Mesendoderm (in vitro differentiated cells): ENCODE measurements around the gene SPATA2.
A peak's percentile ranks its signal among the peaks of the same experiment; 100 is the strongest.

Experiments
- DNase-seq: peaks from one replicate; pipeline ENCODE4 v3.0.0; 2013
- H2AK5ac ChIP-seq: 2 replicates; pipeline ENCODE4 v1.6.1; 2013; ENCODE audit warnings: low read length, inconsistent platforms
- H2BK120ac ChIP-seq: 2 replicates; pipeline ENCODE4 v1.6.1; 2013; ENCODE audit warnings: low read depth, mild to moderate bottlenecking, low read length, moderate library complexity, mixed read lengths
- H2BK15ac ChIP-seq: replicated peaks from 2 replicates; pipeline ENCODE4 v1.6.1; 2013; ENCODE audit warnings: low read depth, mild to moderate bottlenecking, moderate library complexity
- H2BK5ac ChIP-seq: 2 replicates; pipeline ENCODE4 v1.6.1; 2013; ENCODE audit warnings: low read length, inconsistent platforms
- H3K18ac ChIP-seq: 2 replicates; pipeline ENCODE4 v1.6.1; 2013; ENCODE audit warnings: mild to moderate bottlenecking, low read length, mixed read lengths
- H3K23ac ChIP-seq: one replicate; pipeline ENCODE4 v1.6.1; 2013; ENCODE audit warnings: low read length
- H3K27ac ChIP-seq: 2 replicates; pipeline ENCODE4 v1.5.1; 2013; ENCODE audit warnings: low read depth, mild to moderate bottlenecking, inconsistent platforms, low read length, moderate library complexity
- H3K27me3 ChIP-seq: 2 replicates; pipeline ENCODE4 v1.6.1; 2013; ENCODE audit warnings: low read length, control low read depth, mild to moderate bottlenecking, inconsistent platforms; ENCODE audit not compliant: insufficient read depth, poor library complexity
- H3K36me3 ChIP-seq: 2 replicates; pipeline ENCODE4 v1.6.1; 2013; ENCODE audit warnings: low read length, inconsistent platforms; ENCODE audit not compliant: control insufficient read depth, insufficient read depth
- H3K4ac ChIP-seq: one replicate; pipeline ENCODE4 v1.6.1; 2013; ENCODE audit warnings: low read depth, mild to moderate bottlenecking, low read length, moderate library complexity
- H3K4me1 ChIP-seq: 2 replicates; pipeline ENCODE4 v1.6.1; 2013; ENCODE audit warnings: low read depth, low read length, inconsistent platforms; ENCODE audit not compliant: control insufficient read depth
- H3K4me2 ChIP-seq: 2 replicates; pipeline ENCODE4 v1.6.1; 2013; ENCODE audit warnings: low read length
- H3K4me3 ChIP-seq: 2 replicates; pipeline ENCODE4 v1.5.1; 2013; ENCODE audit warnings: mild to moderate bottlenecking, low read length
- H3K56ac ChIP-seq: one replicate; pipeline ENCODE4 v1.6.1; 2013; ENCODE audit warnings: low read length
- H3K79me1 ChIP-seq: 2 replicates; pipeline ENCODE4 v1.6.1; 2013; ENCODE audit warnings: low read length, inconsistent platforms
- H3K79me2 ChIP-seq: 2 replicates; pipeline ENCODE4 v1.6.1; 2013; ENCODE audit warnings: mild to moderate bottlenecking, low read length; ENCODE audit not compliant: control insufficient read depth, insufficient read depth
- H3K9ac ChIP-seq: 2 replicates; pipeline ENCODE4 v1.6.1; 2013; ENCODE audit warnings: low read length, inconsistent platforms
- H4K5ac ChIP-seq: one replicate; pipeline ENCODE4 v1.6.1; 2013; ENCODE audit warnings: low read length
- H4K8ac ChIP-seq: one replicate; pipeline ENCODE4 v1.6.1; 2013; ENCODE audit warnings: low read depth, mild to moderate bottlenecking, control low read depth, low read length, moderate library complexity
- WGBS: extraction: QIAGEN DNeasy Blood & Tissue Kit; methylation state at CpG from one replicate; pipeline ENCODE4 v1.1.7; 2013; ENCODE audit warnings: low lambda C conversion rate, missing lambda C conversion rate; ENCODE audit not compliant: insufficient coverage; ENCODE audit errors: extremely low coverage; 5-methylcytosine and 5-hydroxymethylcytosine counted together

The SPATA2 gene

GRCh38 chr20:49909499-49910339, 5.6 kb downstream of the SPATA2 start:
- Histone ChIP-seq H4K8ac (no peak overlapping the region), H3K4me1 (no peaks in the 10 kb centered on the region)
- DNase-seq = peak; percentile 64

GRCh38 chr20:49908258-49908565, 7.1 kb downstream of the SPATA2 start:
- H2BK5ac ChIP-seq = no peak overlapping the region
- no peak overlapping the region for H4K8ac ChIP-seq
- no peak overlapping the region for H4K5ac ChIP-seq
- H3K4me1 ChIP-seq = no peaks in the 10 kb centered on the region
- no peak overlapping the region for H2BK120ac ChIP-seq
- no peak overlapping the region for H3K56ac ChIP-seq
- no peak overlapping the region for H3K18ac ChIP-seq
- DNase-seq = no peak
- no peak overlapping the region for H3K9ac ChIP-seq
- no peak overlapping the region for H2BK15ac ChIP-seq
- H3K79me1 ChIP-seq = peaks cover 13% of the 10 kb centered on the region
- no peak overlapping the region for H3K4ac ChIP-seq
- peaks cover 3% of the 10 kb centered on the region for H3K36me3 ChIP-seq
- WGBS = no CpG with 5 or more reads among the region's 11 CpGs
- H3K23ac ChIP-seq = no peak overlapping the region
- no peaks in the 10 kb centered on the region for H3K27me3 ChIP-seq
- no peak overlapping the region for H3K4me3 ChIP-seq
- no peak overlapping the region for H3K4me2 ChIP-seq
- no peak overlapping the region for H2AK5ac ChIP-seq
- peaks cover 12% of the 10 kb centered on the region for H3K79me2 ChIP-seq
- no peak overlapping the region for H3K27ac ChIP-seq

More at GRCh38 chr20:49909499-49910339, 5.6 kb downstream of the SPATA2 start:
- Histone ChIP-seq H4K5ac (no peak overlapping the region), H2AK5ac (no peak overlapping the region), H2BK15ac (no peak overlapping the region), H3K36me3 (peaks cover 1% of the 10 kb centered on the region), H3K56ac (no peak overlapping the region), H2BK5ac (no peak overlapping the region), H3K23ac (no peak overlapping the region), H3K4ac (no peak overlapping the region), H3K4me3 (no peak overlapping the region), H3K79me1 (peaks cover 26% of the 10 kb centered on the region), H3K4me2 (no peak overlapping the region), H3K27ac (no peak overlapping the region), H3K27me3 (no peaks in the 10 kb centered on the region), H3K79me2 (peaks cover 26% of the 10 kb centered on the region), H3K18ac (no peak overlapping the region), H3K9ac (no peak overlapping the region), H2BK120ac (no peak overlapping the region)
- WGBS = no CpG with 5 or more reads among the region's 28 CpGs

GRCh38 chr20:49907405-49908257, 7.7 kb downstream of the SPATA2 start:
- Histone ChIP-seq H4K8ac (no peak overlapping the region), H3K4me1 (no peaks in the 10 kb centered on the region), H2AK5ac (no peak overlapping the region), H3K79me1 (peaks cover 11% of the 10 kb centered on the region), H3K23ac (no peak overlapping the region), H4K5ac (no peak overlapping the region), H3K56ac (no peak overlapping the region), H3K18ac (no peak overlapping the region), H2BK15ac (no peak overlapping the region), H3K27me3 (no peaks in the 10 kb centered on the region), H3K4ac (no peak overlapping the region), H3K9ac (no peak overlapping the region), H3K27ac (no peak overlapping the region), H2BK5ac (no peak overlapping the region), H3K4me2 (no peak overlapping the region), H3K79me2 (peaks cover 9% of the 10 kb centered on the region), H3K4me3 (no peak overlapping the region), H3K36me3 (peaks cover 3% of the 10 kb centered on the region), H2BK120ac (no peak overlapping the region)
- WGBS = no CpG with 5 or more reads among the region's 19 CpGs
- no peak for DNase-seq

GRCh38 chr20:49906615-49907154, 8.6 kb downstream of the SPATA2 start:
- Histone ChIP-seq H3K79me2 (peaks cover 4% of the 10 kb centered on the region), H3K9ac (no peak overlapping the region), H3K18ac (no peak overlapping the region), H4K8ac (no peak overlapping the region), H3K36me3 (peaks cover 3% of the 10 kb centered on the region), H3K23ac (no peak overlapping the region), H4K5ac (no peak overlapping the region), H3K27me3 (no peaks in the 10 kb centered on the region), H2AK5ac (no peak overlapping the region), H2BK5ac (no peak overlapping the region), H3K4ac (no peak overlapping the region), H3K4me3 (no peak overlapping the region), H2BK15ac (no peak overlapping the region), H3K79me1 (peaks cover 7% of the 10 kb centered on the region), H3K4me2 (no peak overlapping the region), H3K27ac (no peak overlapping the region), H3K4me1 (no peaks in the 10 kb centered on the region), H2BK120ac (no peak overlapping the region), H3K56ac (no peak overlapping the region)
- DNase-seq = no peak
- no CpG with 5 or more reads among the region's 15 CpGs for WGBS

- H3K79me2 ChIP-seq = peaks cover 2% of the 10 kb centered on the region
- no peak overlapping the region for H2BK15ac ChIP-seq
- H3K23ac ChIP-seq = no peak overlapping the region
- no peak overlapping the region for H4K8ac ChIP-seq
- no peak overlapping the region for H2BK5ac ChIP-seq
- H3K9ac ChIP-seq = no peak overlapping the region
- no peaks in the 10 kb centered on the region for H3K4me1 ChIP-seq
- no CpG with 5 or more reads among the region's 37 CpGs for WGBS
- H3K18ac ChIP-seq = no peak overlapping the region
- H2AK5ac ChIP-seq = no peak overlapping the region
- no peak overlapping the region for H3K56ac ChIP-seq
- no peaks in the 10 kb centered on the region for H3K27me3 ChIP-seq
- H3K4me2 ChIP-seq = no peak overlapping the region
- H3K4me3 ChIP-seq = no peak overlapping the region
- H4K5ac ChIP-seq = no peak overlapping the region
- H3K79me1 ChIP-seq = peaks cover 6% of the 10 kb centered on the region
- no peak overlapping the region for H2BK120ac ChIP-seq
- H3K4ac ChIP-seq = no peak overlapping the region
- DNase-seq = no peak
- H3K27ac ChIP-seq = no peak overlapping the region
- peaks cover 3% of the 10 kb centered on the region for H3K36me3 ChIP-seq
These were observed 9.2 kb downstream of the SPATA2 start for GRCh38 chr20:49906101-49906604.
